Measurements from ENCODE around the gene PALS2.

Gene PALS2

GRCh38 chr7:24572393-24572996 is 757 bp upstream of the PALS2 start:
- Histone ChIP-seq H3K27ac (peak overlapping the region; percentile 66 to 89), H3K4me3 (peak overlapping the region; percentile 97)
- TF ChIP-seq CTCF (IDR thresholded peaks at IDR 0.05), result no peak
- peak; percentile 71 for DNase-seq (ENCODE audit: low spot score)

GRCh38 chr7:24573554-24574338 is 494 bp downstream of the PALS2 start:
- H3K27ac ChIP-seq, result peak overlapping the region; percentile 52 to 89
- H3K4me3 ChIP-seq, result peak overlapping the region; percentile 97
- no peak for TF ChIP-seq CTCF (IDR thresholded peaks at IDR 0.05)
- DNase-seq (ENCODE audit: low spot score), result peak; percentile 73

- TF ChIP-seq CTCF (IDR thresholded peaks at IDR 0.05), result no peak
- no peak overlapping the region for H3K27ac ChIP-seq
- DNase-seq (ENCODE audit: low spot score), result no peak
- H3K4me3 ChIP-seq, result peak overlapping the region; percentile 97
Measured at GRCh38 chr7:24574386-24574785, 1.1 kb downstream of the PALS2 start.

GRCh38 chr7:24574950-24575349 is 1.7 kb downstream of the PALS2 start:
- no peak for DNase-seq (ENCODE audit: low spot score)
- no peak overlapping the region for H3K27ac ChIP-seq
- TF ChIP-seq CTCF (IDR thresholded peaks at IDR 0.05), result no peak
- H3K4me3 ChIP-seq, result no peak overlapping the region

- DNase-seq (ENCODE audit: low spot score), result no peak
- TF ChIP-seq CTCF (IDR thresholded peaks at IDR 0.05), result peak; percentile 55
- Histone ChIP-seq H3K27ac (no peak overlapping the region), H3K4me3 (no peak overlapping the region)
Measured at GRCh38 chr7:24576171-24577025, 3.1 kb downstream of the PALS2 start.

- no peak for TF ChIP-seq CTCF (IDR thresholded peaks at IDR 0.05)
- no peak for DNase-seq (ENCODE audit: low spot score)
- Histone ChIP-seq H3K4me3 (no peak overlapping the region), H3K27ac (no peak overlapping the region)
Measured at GRCh38 chr7:24578052-24578451, 4.8 kb downstream of the PALS2 start.
